H9 (cell line): ENCODE data around the gene ARID1A. TPM values are rescaled to one million over a fixed set of nuclear protein-coding genes. Genes with fewer than 3 reads are reported as not detected.
A peak's percentile ranks its signal among the peaks of the same experiment; 100 is the strongest.

Experiments
- DNase-seq: peaks from one replicate; pipeline ENCODE4 v3.0.0-alpha.2; 2017
- H2AFZ ChIP-seq: one replicate; pipeline ENCODE4 v1.6.1; 2013; ENCODE audit warnings: mild to moderate bottlenecking, low read length, control low read depth, moderate library complexity
- H2AK5ac ChIP-seq: 2 replicates; pipeline ENCODE4 v1.6.1; 2013; ENCODE audit warnings: low read length, control low read depth, mixed read lengths; ENCODE audit not compliant: insufficient read length
- H2BK120ac ChIP-seq: one replicate; pipeline ENCODE4 v1.6.1; 2013; ENCODE audit warnings: low read depth, mild to moderate bottlenecking, low read length, control low read depth, inconsistent platforms; ENCODE audit not compliant: poor library complexity, severe bottlenecking
- H2BK12ac ChIP-seq: 2 replicates; pipeline ENCODE4 v1.6.1; 2013; ENCODE audit warnings: low read length, control low read depth, mixed read lengths, low read depth; ENCODE audit not compliant: insufficient read length
- H2BK15ac ChIP-seq: 2 replicates; pipeline ENCODE4 v1.6.1; 2013; ENCODE audit warnings: low read depth, low read length, control low read depth
- H2BK20ac ChIP-seq: one replicate; pipeline ENCODE4 v1.6.1; 2013; ENCODE audit warnings: low read depth, mild to moderate bottlenecking, low read length, control low read depth, inconsistent platforms; ENCODE audit not compliant: poor library complexity, severe bottlenecking
- H2BK5ac ChIP-seq: 2 replicates; pipeline ENCODE4 v1.6.1; 2013; ENCODE audit warnings: low read length, control low read depth, mixed read lengths; ENCODE audit not compliant: insufficient read length
- H3K14ac ChIP-seq: 2 replicates; pipeline ENCODE4 v1.6.1; 2013; ENCODE audit warnings: low read length, control low read depth; ENCODE audit not compliant: insufficient read depth
- H3K18ac ChIP-seq: 2 replicates; pipeline ENCODE4 v1.6.1; 2013; ENCODE audit warnings: low read depth, mild to moderate bottlenecking, mixed read lengths, low read length, control low read depth; ENCODE audit not compliant: insufficient read length
- H3K23ac ChIP-seq: 2 replicates; pipeline ENCODE4 v1.6.1; 2013; ENCODE audit warnings: low read length, control low read depth, mixed read lengths, low read depth; ENCODE audit not compliant: insufficient read length
- H3K23me2 ChIP-seq: 2 replicates; pipeline ENCODE4 v1.6.1; 2013; ENCODE audit warnings: low read depth, mild to moderate bottlenecking, mixed read lengths, low read length, control low read depth; ENCODE audit not compliant: insufficient read length, poor library complexity, severe bottlenecking
- H3K27ac ChIP-seq: 2 replicates; pipeline ENCODE4 v1.5.1; 2013; ENCODE audit warnings: low read length, control low read depth, mixed read lengths, low read depth; ENCODE audit not compliant: insufficient read length
- H3K27me3 ChIP-seq: 2 replicates; pipeline ENCODE4 v1.6.1; 2013; ENCODE audit warnings: low read length, control low read depth, inconsistent platforms; ENCODE audit not compliant: insufficient read depth
- H3K4ac ChIP-seq: 2 replicates; pipeline ENCODE4 v1.6.1; 2013; ENCODE audit warnings: low read depth, mild to moderate bottlenecking, control low read depth, inconsistent platforms, low read length, moderate library complexity
- H3K4me1 ChIP-seq: 2 replicates; pipeline ENCODE4 v1.6.1; 2013; ENCODE audit warnings: low read length, control low read depth, inconsistent platforms; ENCODE audit not compliant: insufficient read depth
- H3K4me2 ChIP-seq: 2 replicates; pipeline ENCODE4 v1.6.1; 2013; ENCODE audit warnings: low read length, control low read depth, mixed read lengths; ENCODE audit not compliant: insufficient read length, insufficient read depth
- H3K56ac ChIP-seq: 2 replicates; pipeline ENCODE4 v1.6.1; 2013; ENCODE audit warnings: low read depth, mild to moderate bottlenecking, mixed read lengths, low read length, control low read depth; ENCODE audit not compliant: insufficient read length
- H3K79me1 ChIP-seq: 2 replicates; pipeline ENCODE4 v1.6.1; 2013; ENCODE audit warnings: low read depth, mild to moderate bottlenecking, moderate library complexity, low read length, control low read depth, inconsistent platforms; ENCODE audit not compliant: insufficient read depth, poor library complexity, severe bottlenecking
- H3K79me2 ChIP-seq: 2 replicates; pipeline ENCODE4 v1.6.1; 2013; ENCODE audit warnings: low read length, control low read depth, inconsistent platforms; ENCODE audit not compliant: insufficient read depth
- H3K9ac ChIP-seq: 2 replicates; pipeline ENCODE4 v1.6.1; 2013; ENCODE audit warnings: low read length, control low read depth, mixed read lengths; ENCODE audit not compliant: insufficient read length; ENCODE audit errors: extremely low read depth
- H3K9me3 ChIP-seq: one replicate; pipeline ENCODE4 v1.6.1; 2013; ENCODE audit warnings: low read depth, low read length, inconsistent platforms; ENCODE audit not compliant: control insufficient read depth
- H3T11ph ChIP-seq: one replicate; pipeline ENCODE4 v1.6.1; 2013; ENCODE audit warnings: mild to moderate bottlenecking, low read length, control low read depth, inconsistent platforms
- H4K20me1 ChIP-seq: one replicate; pipeline ENCODE4 v1.6.1; 2013; ENCODE audit not compliant: control insufficient read depth, insufficient read length, insufficient read depth
- H4K5ac ChIP-seq: 2 replicates; pipeline ENCODE4 v1.6.1; 2013; ENCODE audit warnings: low read depth, mild to moderate bottlenecking, mixed read lengths, low read length, control low read depth; ENCODE audit not compliant: insufficient read length
- H4K8ac ChIP-seq: replicated peaks from 2 replicates; pipeline ENCODE4 v1.6.1; 2013; ENCODE audit warnings: low read length, control low read depth, mixed read lengths, low read depth; ENCODE audit not compliant: insufficient read length
- H4K91ac ChIP-seq: 2 replicates; pipeline ENCODE4 v1.6.1; 2013; ENCODE audit warnings: low read depth, mild to moderate bottlenecking, moderate library complexity, mixed read lengths, low read length, control low read depth; ENCODE audit not compliant: insufficient read length
- H3K27ac Mint-ChIP-seq, 3 experiments: 2 replicates in 2 of 3; 3 replicates in 1 of 3; pipeline ENCODE4 v1.8.0; 2020 to 2021; ENCODE audit warnings: mixed read lengths in 3 of 3, mild to moderate bottlenecking in 1 of 3, moderate library complexity in 1 of 3
- H3K27me3 Mint-ChIP-seq: 2 replicates; pipeline ENCODE4 v1.8.0; 2021; ENCODE audit warnings: low read depth, mild to moderate bottlenecking, moderate library complexity, mixed read lengths
- H3K36me3 Mint-ChIP-seq, 3 experiments: 2 replicates in 2 of 3; 3 replicates in 1 of 3; pipeline ENCODE4 v1.8.0; 2020 to 2021; ENCODE audit warnings: low read depth in 3 of 3, mixed read lengths in 3 of 3; ENCODE audit not compliant: insufficient read depth in 1 of 3
- H3K4me1 Mint-ChIP-seq, 2 experiments: 2 replicates each; pipeline ENCODE4 v1.8.0; 2020; ENCODE audit warnings: mixed read lengths in 2 of 2
- H3K4me3 Mint-ChIP-seq, 2 experiments: 2 replicates in 1 of 2; 3 replicates in 1 of 2; pipeline ENCODE4 v1.8.0; 2020 to 2021; ENCODE audit warnings: mild to moderate bottlenecking in 2 of 2, mixed read lengths in 2 of 2, moderate library complexity in 1 of 2
- H3K9me3 Mint-ChIP-seq, 2 experiments: 2 replicates in 1 of 2; 3 replicates in 1 of 2; pipeline ENCODE4 v1.8.0; 2020; ENCODE audit warnings: mild to moderate bottlenecking in 2 of 2, mixed read lengths in 2 of 2, moderate library complexity in 1 of 2
- CTCF ChIP-seq: fragments of 200-600 bp; sonication (generic); conservative IDR thresholded peaks from 3 replicates; pipeline ENCODE4 v1.8.0; 2021; ENCODE audit warnings: antibody characterized with exemption, mild to moderate bottlenecking
- total RNA-seq: library from RNA; stranded (reverse); gene quantifications from 2 replicates; pipeline ENCODE4 v1.2.1, GENCODE V29; 2021

ARID1A gene
- total RNA-seq, 1 experiment from 2014 or later: 147 TPM

DNA sequence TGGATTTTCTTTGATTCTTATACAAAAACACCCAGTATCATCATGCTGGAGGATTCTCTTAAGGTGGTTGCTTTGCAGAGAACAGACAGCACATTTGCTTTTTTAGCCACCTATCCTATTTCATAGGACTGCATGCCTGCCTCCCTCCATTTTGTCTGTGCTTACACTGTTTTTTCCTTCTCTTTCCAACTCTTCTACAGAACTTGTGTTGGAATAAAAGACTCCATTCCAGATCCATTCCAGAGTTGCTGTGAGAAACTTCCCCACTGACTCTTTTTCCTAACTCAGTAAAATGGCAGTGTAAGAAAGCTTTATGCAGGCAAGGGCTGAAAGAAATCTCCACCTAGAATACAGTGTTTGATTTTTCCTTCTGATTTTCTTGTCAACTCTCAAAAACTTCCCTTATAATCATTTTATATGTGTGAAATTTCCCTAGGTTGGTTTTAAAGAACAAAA lies 5.2 kb upstream of the ARID1A start:
- Histone ChIP-seq H3K23me2 (peaks cover 15% of the 10 kb centered on the region), H2BK120ac (no peak overlapping the region), H3K18ac (no peak overlapping the region), H2BK5ac (no peak overlapping the region), H2AFZ (no peak overlapping the region), H3K9ac (no peak overlapping the region), H3K14ac (no peak overlapping the region), H3K27ac (no peak overlapping the region), H2BK15ac (no peak overlapping the region), H2BK20ac (no peak overlapping the region), H3K9me3 (no peaks in the 10 kb centered on the region), H3K27me3 (no peaks in the 10 kb centered on the region), H4K5ac (no peak overlapping the region), H3K56ac (no peak overlapping the region), H3T11ph (no peak overlapping the region), H3K23ac (no peak overlapping the region), H3K79me1 (no peaks in the 10 kb centered on the region), H4K20me1 (no peaks in the 10 kb centered on the region), H3K4me2 (no peak overlapping the region), H4K91ac (no peak overlapping the region), H2AK5ac (no peak overlapping the region), H3K79me2 (no peaks in the 10 kb centered on the region), H4K8ac (no peak overlapping the region), H3K4me1 (no peaks in the 10 kb centered on the region; the same call in 1 of the 2 replicates), H2BK12ac (no peak overlapping the region), H3K4ac (no peak overlapping the region)
- DNase-seq: no peak
- TF ChIP-seq CTCF: no peak
- Mint-ChIP-seq H3K27ac (peak overlapping the region in 1 of 3 experiments; percentile 3; a peak in 1 of 7 replicates), H3K27me3 (peaks cover 2% of the 10 kb centered on the region; the same call in 1 of the 2 replicates), H3K4me1 (peaks cover 31% of the 10 kb centered on the region in 2 experiments), H3K9me3 (no peaks in the 10 kb centered on the region; a peak in 1 of 5 replicates), H3K4me3 (no peak overlapping the region; a peak in 1 of 5 replicates), H3K36me3 (no peaks in the 10 kb centered on the region; a peak in 1 of 7 replicates)
